Lung (tissue), 12 donors: ENCODE measurements around the gene PSMC3IP. TPM values are rescaled to one million over a fixed set of nuclear protein-coding genes. Genes with fewer than 3 reads are reported as not detected.

ENCODE experiments used
- ATAC-seq: fragments of 200-7000 bp; cut with Tn5 transposase; one replicate; pipeline ENCODE4 v1.9.1; 2020; ENCODE audit warnings: moderate number of reproducible peaks; ENCODE audit not compliant: insufficient read depth, low FRiP score
- DNase-seq, 3 donors: peaks; one replicate each; pipeline ENCODE4 v3.0.0-alpha.2; 2013 to 2017
- H3K27ac ChIP-seq, 2 donors: one replicate each; pipeline ENCODE4 v1.5.1; 2013; ENCODE audit warnings: mild to moderate bottlenecking in 2 of 2, moderate library complexity in 2 of 2, control low read depth in 1 of 2, inconsistent platforms in 1 of 2, low read depth in 1 of 2, low read length in 1 of 2
- H3K27me3 ChIP-seq, 3 donors: one replicate each; pipeline ENCODE4 v1.5.1; 2013; ENCODE audit warnings: low read length in 2 of 3; ENCODE audit not compliant: control insufficient read depth in 3 of 3, insufficient read depth in 3 of 3
- H3K36me3 ChIP-seq, 4 donors: one replicate each; pipeline ENCODE4 v1.5.1; 2013; ENCODE audit warnings: low read length in 4 of 4, mild to moderate bottlenecking in 1 of 4, moderate library complexity in 1 of 4; ENCODE audit not compliant: control insufficient read depth in 4 of 4, insufficient read depth in 4 of 4
- H3K4me1 ChIP-seq, 5 donors: one replicate each; pipeline ENCODE4 v1.5.1; 2013; ENCODE audit warnings: low read length in 5 of 5, mild to moderate bottlenecking in 2 of 5, moderate library complexity in 1 of 5; ENCODE audit not compliant: control insufficient read depth in 5 of 5, insufficient read depth in 5 of 5
- H3K4me3 ChIP-seq: one replicate; pipeline ENCODE4 v1.5.1; 2013; ENCODE audit warnings: mild to moderate bottlenecking, control low read depth, moderate library complexity
- H3K9ac ChIP-seq, 2 donors: one replicate each; pipeline ENCODE4 v1.5.1; 2013; ENCODE audit warnings: low read length in 2 of 2, control low read depth in 1 of 2; ENCODE audit not compliant: insufficient read depth in 1 of 2
- H3K9me3 ChIP-seq, 4 donors: one replicate each; pipeline ENCODE4 v1.5.1; 2013; ENCODE audit warnings: low read length in 3 of 4, mild to moderate bottlenecking in 1 of 4, moderate library complexity in 1 of 4; ENCODE audit not compliant: control insufficient read depth in 4 of 4, insufficient read depth in 3 of 4
- CTCF ChIP-seq: IDR thresholded peaks from 2 replicates; pipeline ENCODE4 v1.5.1; 2012; ENCODE audit warnings: mild to moderate bottlenecking; ENCODE audit errors: control extremely low read depth, extremely low read depth
- WGBS, 2 donors: extraction: QIAGEN DNeasy Blood & Tissue Kit; methylation state at CpG; one replicate each; pipeline ENCODE4 v1.1.7; 2013; 5-methylcytosine and 5-hydroxymethylcytosine counted together
- polyA plus RNA-seq, 2 donors: library from polyadenylated mRNA; stranded (reverse); fragments of 200-250 nt; gene quantifications; one replicate each; pipeline ENCODE4 v1.2.1, GENCODE V29; 2013
- total RNA-seq, 2 donors: library from RNA; depleted of rRNA in 1 of 2; stranded (reverse); fragments of >200 nt in 1 of 2; gene quantifications; one replicate each; pipeline ENCODE4 v1.2.1, GENCODE V29; 2014 to 2021
- donor health status: control.
- donor health status: control.
- donor health status: Bipolar disorder and iron deficiency.
- donor health status: healthy.
- donor health status: DM: yes; HTN: yes; CAD: no.

The PSMC3IP gene
- total and polyA plus RNA-seq, 4 donors = 3.4 to 7.5 (median 4.0) TPM

DNA sequence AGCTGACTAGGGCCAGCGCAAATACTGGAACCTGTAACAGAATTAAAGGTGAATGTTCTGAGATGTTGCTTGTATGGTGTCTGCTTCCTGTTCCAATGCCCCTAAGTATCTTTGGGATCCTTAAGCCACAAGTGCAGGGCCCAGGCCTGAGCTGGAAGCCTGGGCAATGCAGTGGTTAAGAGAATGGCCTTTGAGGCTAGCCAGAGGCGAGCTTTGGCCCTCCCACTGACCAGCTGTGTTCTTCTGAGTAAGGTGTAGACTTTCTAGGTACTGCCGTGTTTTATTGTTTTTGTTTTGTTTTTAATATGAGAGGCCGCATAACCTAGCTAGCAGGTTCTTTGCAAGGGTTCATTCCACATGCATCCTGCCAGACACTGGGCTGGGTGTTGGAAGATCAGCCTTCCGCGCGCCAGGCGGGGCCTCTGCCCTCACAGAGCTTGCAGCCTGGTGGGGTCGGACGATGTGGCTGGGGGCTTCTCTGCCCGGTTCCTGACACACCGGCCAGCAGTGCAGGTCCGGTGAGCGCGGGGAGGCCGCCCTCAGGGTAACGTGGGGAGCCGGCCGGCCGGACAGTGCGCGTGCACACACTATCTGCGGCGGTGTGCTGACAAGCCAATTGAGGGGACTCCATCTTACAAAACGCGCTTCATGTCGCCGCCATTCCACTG is 11.2 kb downstream of the PSMC3IP start:
- 35 to 49% methylated on average over 28 of the region's 28 CpGs for WGBS, 2 donors
- no peak for DNase-seq
- no peaks in the 10 kb centered on the region for H3K27me3 ChIP-seq
- H3K9ac ChIP-seq = no peak overlapping the region
- peaks cover 13 to 41% (median 38%) of the 10 kb centered on the region in 4 donors for H3K36me3 ChIP-seq
- peak; percentile 1 for ATAC-seq
- TF ChIP-seq CTCF = no peak
- peaks cover 3 to 34% (median 18%) of the 10 kb centered on the region in 5 donors for H3K4me1 ChIP-seq
- H3K9me3 ChIP-seq = no peaks in the 10 kb centered on the region
- H3K27ac ChIP-seq = peak overlapping the region; percentile 82 to 95
- H3K4me3 ChIP-seq = peak overlapping the region; percentile 4

DNA sequence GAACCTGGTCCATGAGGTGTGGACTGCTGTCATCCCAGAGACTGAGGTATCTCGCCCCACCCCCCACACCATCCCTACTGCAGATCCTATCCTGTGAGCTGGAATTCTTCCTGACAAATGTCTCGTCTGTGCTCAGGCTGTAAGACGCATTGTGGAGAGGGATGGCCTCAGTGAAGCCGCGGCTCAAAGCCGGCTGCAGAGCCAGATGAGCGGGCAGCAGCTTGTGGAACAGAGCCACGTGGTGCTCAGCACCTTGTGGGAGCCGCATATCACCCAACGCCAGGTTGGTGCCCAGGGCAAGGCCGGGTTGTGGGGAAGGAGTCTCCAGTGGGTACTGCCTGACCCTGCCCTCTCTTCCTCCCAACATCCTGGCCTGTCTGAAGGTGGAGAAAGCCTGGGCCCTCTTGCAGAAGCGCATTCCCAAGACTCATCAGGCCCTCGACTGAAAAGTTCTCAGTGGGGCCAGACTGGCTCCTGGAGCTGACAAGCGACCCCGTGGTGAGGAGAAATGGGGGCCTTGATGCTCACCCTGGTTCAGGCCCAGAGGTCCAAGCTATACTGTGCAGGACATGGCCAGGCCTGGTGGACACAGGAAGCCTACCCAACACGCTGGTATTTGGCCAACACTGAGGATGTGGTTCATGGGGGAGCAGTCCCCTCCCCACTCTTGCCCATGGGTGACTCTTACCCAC is 11.9 kb downstream of the PSMC3IP start:
- no peak overlapping the region for H3K4me3 ChIP-seq
- no peak for TF ChIP-seq CTCF
- H3K36me3 ChIP-seq = peaks cover 13 to 39% (median 36%) of the 10 kb centered on the region in 4 donors
- H3K27ac ChIP-seq = peak overlapping the region in 1 of 2 donors; percentile 95
- no peak for ATAC-seq
- H3K9me3 ChIP-seq = no peaks in the 10 kb centered on the region
- peaks cover 3 to 37% (median 18%) of the 10 kb centered on the region in 5 donors for H3K4me1 ChIP-seq
- no peak for DNase-seq
- H3K27me3 ChIP-seq = no peaks in the 10 kb centered on the region
- 91 to 93% methylated on average over 16 of the region's 16 CpGs for WGBS, 2 donors
- no peak overlapping the region for H3K9ac ChIP-seq

GRCh38 chr17:42564815-42565522 is 12.6 kb downstream of the PSMC3IP start:
- H3K36me3 ChIP-seq = peaks cover 10 to 37% (median 33%) of the 10 kb centered on the region in 4 donors
- no peak overlapping the region for H3K9ac ChIP-seq
- TF ChIP-seq CTCF = no peak
- no peak overlapping the region for H3K4me3 ChIP-seq
- 87 to 93% methylated on average over 15 of the region's 15 CpGs for WGBS, 2 donors
- ATAC-seq = no peak
- no peaks in the 10 kb centered on the region for H3K27me3 ChIP-seq
- peak overlapping the region in 1 of 2 donors; percentile 9 for H3K27ac ChIP-seq
- DNase-seq = no peak
- H3K4me1 ChIP-seq = peaks cover 3 to 37% (median 18%) of the 10 kb centered on the region in 5 donors
- no peaks in the 10 kb centered on the region for H3K9me3 ChIP-seq
